Epidermal melanocyte (primary cell): ENCODE data around the gene COPG2.

Experiments
- DNase-seq: peaks from one replicate; pipeline ENCODE4 v3.0.0; 2011; ENCODE audit warnings: low spot score; ENCODE audit not compliant: insufficient read length

COPG2 gene

GRCh38 chr7:130500910-130501309 lies 167.6 kb downstream of the COPG2 start:
- no peak for DNase-seq

- DNase-seq, result no peak
Measured at GRCh38 chr7:130500463-130500862, 168.1 kb downstream of the COPG2 start.

GRCh38 chr7:130494431-130494858 lies 174.1 kb downstream of the COPG2 start:
- no peak for DNase-seq

DNA sequence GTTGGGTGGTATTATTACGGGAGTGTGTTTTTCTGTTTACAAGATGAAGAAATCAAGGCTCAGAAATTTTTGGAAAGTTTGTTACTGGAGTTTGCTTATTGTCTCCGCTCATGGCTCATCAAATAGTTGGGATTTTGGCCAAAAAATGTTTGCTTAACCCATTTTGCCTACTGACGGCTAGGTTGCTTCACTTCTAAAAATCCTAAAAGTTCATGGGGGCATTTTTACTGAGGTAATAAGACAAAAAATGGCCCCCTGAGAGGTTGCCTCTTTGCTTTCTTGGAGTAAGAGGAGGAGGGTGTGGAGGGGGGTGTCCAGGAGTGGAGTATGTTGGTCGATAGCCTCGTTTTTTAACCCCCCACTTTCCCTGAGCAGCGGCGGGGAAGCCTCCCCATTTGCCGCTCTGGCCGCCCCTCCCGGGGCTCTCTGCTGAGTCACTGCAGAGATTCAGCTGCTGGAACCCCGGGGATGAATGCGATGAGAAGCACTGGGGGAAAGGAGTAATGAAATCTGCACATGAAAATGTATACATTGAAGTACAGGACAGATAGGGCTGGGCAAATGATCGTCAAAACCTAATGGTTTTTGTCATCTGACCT lies 175.2 kb downstream of the COPG2 start:
- no peak for DNase-seq

DNA sequence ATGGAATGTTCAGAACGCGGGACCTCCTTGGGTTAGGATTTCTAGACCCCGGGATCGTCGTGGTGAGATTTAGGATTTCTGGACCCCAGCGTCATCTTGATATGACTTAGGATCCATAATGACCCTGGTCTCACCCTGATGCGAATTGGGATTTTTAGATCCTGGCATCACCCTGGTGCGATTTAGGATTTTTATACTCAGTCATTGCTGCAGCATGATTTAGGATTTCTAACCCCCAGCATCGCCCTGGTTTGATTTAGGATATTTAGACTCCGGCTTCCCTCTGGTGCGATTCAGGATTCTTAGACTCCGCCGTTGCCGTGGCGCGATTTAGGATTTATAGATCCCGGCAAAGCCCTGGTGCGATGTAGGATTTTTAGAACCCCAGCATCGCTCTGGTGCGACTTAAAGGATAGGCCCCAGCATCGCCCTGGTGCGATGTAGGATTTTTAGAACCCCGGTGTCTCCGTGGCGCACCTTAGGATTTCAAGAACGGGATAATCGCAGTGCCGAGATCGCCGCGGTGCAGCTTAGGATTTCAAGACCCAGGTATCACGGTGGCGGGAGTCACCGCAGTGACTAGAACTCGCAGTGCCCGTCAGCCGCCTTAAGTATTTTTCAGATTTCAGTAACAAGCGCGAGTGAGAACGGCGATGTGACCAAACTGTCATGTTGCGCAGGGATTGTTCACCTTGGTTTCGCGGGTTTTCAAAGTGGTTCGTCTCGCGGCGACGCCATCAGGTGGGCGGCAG lies 175.8 kb downstream of the COPG2 start:
- DNase-seq, result no peak

DNA sequence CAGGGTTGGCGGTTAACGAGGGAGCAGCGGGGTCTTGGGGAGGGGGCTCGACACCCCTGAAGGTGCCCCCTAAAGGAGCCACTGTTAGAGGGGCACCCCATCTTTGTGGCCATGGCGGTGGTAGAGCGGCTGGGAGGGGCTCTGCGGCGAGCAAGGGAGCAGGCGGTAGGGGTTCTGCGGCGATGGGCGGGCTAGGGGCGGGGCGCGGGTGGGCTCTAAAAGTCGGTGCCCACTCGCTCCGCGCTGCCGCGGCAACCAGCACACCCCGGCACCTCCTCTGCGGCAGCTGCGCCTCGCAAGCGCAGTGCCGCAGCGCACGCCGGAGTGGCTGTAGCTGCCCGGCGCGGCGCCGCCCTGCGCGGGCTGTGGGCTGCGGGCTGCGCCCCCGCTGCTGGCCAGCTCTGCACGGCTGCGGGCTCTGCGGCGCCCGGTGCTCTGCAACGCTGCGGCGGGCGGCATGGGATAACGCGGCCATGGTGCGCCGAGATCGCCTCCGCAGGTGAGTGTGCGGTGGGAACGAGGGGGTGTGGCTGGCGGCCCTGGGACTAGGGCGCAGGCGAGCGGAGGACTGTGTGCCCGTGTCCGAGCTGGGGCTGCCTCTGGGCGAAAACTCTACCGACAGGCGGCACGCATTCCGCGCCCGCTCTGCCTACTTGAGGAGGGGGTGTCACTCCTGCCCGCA lies 176.6 kb downstream of the COPG2 start, which contains the start of gene MEST:
Gene MEST, plus strand, starts transcription at position 245 of the 682 bp plus-strand sequence. Its CDS starts 229 bp downstream, at position 474.
- DNase-seq, result no peak

DNA sequence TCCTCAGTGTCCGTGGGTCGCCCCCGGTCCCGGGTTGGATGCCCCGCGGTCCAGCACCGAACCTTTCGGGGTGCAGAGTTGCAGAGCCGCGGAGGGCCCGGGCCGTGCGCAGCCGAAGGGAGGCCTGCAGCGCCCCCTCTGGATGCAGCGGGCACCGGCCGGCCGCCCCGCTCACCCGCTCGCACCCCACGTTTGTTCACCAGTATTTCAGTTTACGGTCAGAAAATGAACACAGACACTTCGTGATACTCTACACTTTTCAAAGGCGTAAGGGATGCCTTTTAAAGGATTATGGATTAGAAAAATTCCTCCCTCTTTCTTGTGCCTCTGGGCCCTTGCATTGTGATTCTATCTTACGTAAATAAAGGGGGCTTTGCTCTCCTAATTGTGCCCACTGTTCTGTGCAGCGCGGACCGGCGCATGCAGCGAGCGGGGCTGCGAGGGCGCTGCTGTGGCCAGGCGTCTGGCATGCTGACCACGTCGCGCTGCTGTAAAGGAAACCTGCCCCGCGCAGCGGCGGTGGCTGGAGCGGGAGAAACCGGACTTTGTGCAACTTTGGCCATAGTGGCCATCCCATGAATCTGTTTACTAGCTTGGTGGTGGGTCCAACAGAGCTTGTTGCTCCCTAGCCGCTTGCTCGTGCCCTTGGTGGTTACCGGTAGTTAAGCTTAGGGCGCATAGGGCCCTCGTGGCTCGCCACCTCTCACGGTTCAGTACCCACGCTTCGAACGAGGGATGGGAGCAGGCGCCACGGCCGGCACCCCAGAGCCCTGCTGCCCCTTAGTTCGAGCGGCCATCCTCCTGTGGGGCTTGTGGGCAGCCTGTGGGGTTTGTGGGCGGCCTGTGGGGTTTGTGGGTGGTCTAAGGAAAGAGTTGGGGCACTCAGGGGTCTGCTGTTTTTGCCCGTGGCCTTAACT lies 177.4 kb downstream of the COPG2 start:
- no peak for DNase-seq

DNA sequence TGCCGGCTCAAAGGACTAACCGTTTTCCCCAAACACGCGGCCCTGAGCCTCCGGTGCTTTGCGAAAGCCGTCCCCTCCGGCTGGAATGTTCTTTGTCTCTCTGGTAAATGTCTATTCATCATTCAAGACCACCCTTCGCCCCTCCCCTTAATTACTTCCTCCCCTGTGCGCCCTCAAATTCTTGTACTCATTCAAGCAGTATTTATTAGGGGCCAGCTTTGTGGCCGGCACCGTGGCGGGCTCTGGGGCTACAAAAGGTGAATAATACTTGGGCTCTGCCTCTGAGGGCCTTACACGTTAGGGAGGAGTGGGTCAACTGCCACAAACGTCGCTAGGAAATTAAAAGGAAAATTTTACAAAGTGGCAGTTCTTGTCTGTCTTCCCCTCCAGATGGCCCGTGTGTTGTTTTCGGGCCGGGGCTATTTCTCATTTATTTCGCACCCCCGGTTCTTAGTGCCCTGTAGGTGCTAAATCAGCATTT lies 178.2 kb downstream of the COPG2 start:
- DNase-seq, result no peak

GRCh38 chr7:130489140-130489983 lies 179.2 kb downstream of the COPG2 start:
- no peak for DNase-seq

- DNase-seq, result no peak
Measured at GRCh38 chr7:130488392-130489139, 180.0 kb downstream of the COPG2 start.

GRCh38 chr7:130486954-130487436 lies 181.6 kb downstream of the COPG2 start:
- DNase-seq, result no peak

GRCh38 chr7:130486114-130486953 lies 182.2 kb downstream of the COPG2 start:
- no peak for DNase-seq

DNA sequence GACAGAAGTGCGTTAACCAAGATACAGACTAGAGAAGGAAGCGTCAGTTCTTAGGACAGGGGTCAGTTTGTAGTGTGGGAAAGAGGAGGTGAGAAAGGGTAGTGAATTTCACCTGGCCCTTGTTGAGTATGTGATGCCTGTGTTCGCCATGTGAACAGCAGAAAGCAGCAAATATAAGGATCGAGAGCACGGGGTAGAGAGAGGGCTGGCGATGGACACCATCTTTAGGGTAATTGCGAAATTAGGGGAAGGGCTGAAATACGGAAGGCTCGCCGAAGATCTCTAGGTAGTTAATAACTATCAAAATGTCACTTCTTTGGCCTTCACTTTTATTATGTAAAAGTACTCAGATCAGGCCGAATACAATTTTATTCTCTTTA lies 182.8 kb downstream of the COPG2 start:
- DNase-seq, result no peak

DNA sequence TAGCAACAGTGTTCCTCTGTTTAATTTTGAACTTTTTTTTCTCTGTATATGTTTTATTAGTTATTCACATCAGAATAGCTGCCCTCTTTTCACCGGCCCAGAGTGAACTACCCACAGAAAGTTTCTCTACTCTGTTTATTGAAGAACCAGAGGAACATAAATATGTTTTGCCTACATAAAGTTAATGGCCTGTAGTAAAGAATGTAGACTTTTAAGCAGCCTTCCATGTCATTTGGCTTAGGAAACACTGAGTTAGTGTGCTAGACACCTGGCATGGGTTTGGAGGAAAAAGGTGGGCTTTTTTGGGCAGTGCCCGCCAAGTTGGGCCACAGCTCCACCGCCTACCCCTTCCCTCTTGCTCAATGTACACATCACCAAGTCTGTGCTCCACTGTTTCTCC lies 185.5 kb downstream of the COPG2 start:
- DNase-seq, result no peak

DNA sequence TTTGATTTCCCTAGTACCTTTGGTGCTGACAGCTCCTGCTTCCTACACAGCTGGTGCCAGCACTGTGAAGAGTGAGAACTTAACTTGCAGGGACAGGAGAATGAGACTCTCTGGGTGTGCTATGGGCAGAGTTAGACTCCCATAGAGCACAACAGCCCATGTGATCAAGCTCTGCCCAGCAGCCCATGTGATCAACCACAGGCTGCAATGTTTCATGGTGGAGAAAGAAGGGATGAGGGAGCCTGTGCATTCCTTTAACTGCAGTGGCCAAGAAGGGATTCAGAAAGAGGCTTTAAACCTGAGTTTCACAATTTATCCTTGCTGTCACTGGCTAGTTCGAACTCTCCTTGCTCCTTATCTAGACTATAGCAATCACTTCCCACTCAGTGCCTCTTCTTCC lies 186.7 kb downstream of the COPG2 start:
- no peak for DNase-seq

GRCh38 chr7:130479716-130480400 lies 188.7 kb downstream of the COPG2 start:
- no peak for DNase-seq

- DNase-seq, result no peak
Measured at GRCh38 chr7:130478991-130479390, 189.6 kb downstream of the COPG2 start.
